Erythroblast (primary cell): ENCODE results near the gene PER3.

Experiments used
- DNase-seq, 2 experiments: peaks; one replicate each; lab custom pipeline; 2025; lab: John Stamatoyannopoulos, UW
- GATA1 ChIP-seq: IDR thresholded peaks from 2 replicates; pipeline ENCODE4 v1.6.1; 2011; ENCODE audit warnings: low read depth, mild to moderate bottlenecking, control low read depth, low read length, moderate library complexity
- POLR2A ChIP-seq: IDR thresholded peaks from 2 replicates; pipeline ENCODE4 v1.6.1; 2011; ENCODE audit warnings: mild to moderate bottlenecking, low read length

PER3 gene

GRCh38 chr1:7862211-7863060 lies 78.3 kb downstream of the PER3 start:
- TF ChIP-seq GATA1 (no peak), POLR2A (no peak)
- DNase-seq: no peak

- no peak for TF ChIP-seq POLR2A
- no peak for TF ChIP-seq GATA1
Measured at GRCh38 chr1:7863756-7864328, 79.8 kb downstream of the PER3 start.

GRCh38 chr1:7865978-7866377 lies 81.9 kb downstream of the PER3 start:
- TF ChIP-seq GATA1 (no peak), POLR2A (no peak)
- no peak for DNase-seq

More at GRCh38 chr1:7863756-7864328, 79.8 kb downstream of the PER3 start:
- DNase-seq: no peak

GRCh38 chr1:7868070-7868780 lies 84.1 kb downstream of the PER3 start:
- no peak for TF ChIP-seq GATA1
- no peak for TF ChIP-seq POLR2A
- peak in 1 of 2 experiments; percentile 46 for DNase-seq

GRCh38 chr1:7869136-7869920 lies 85.2 kb downstream of the PER3 start:
- TF ChIP-seq GATA1 (no peak), POLR2A (no peak)
- DNase-seq: no peak

- DNase-seq: no peak
- TF ChIP-seq POLR2A (no peak), GATA1 (no peak)
Measured at GRCh38 chr1:7871136-7871535, 87.0 kb downstream of the PER3 start.

GRCh38 chr1:7873801-7874795 lies 90.0 kb downstream of the PER3 start:
- no peak for DNase-seq
- TF ChIP-seq GATA1 (no peak), POLR2A (no peak)

GRCh38 chr1:7878027-7878426 lies 93.9 kb downstream of the PER3 start:
- no peak for TF ChIP-seq GATA1
- no peak for TF ChIP-seq POLR2A
- DNase-seq: no peak

- TF ChIP-seq POLR2A (no peak), GATA1 (no peak)
- no peak for DNase-seq
Measured at GRCh38 chr1:7879228-7879627, 95.1 kb downstream of the PER3 start.

- no peak for DNase-seq
- no peak for TF ChIP-seq POLR2A
- TF ChIP-seq GATA1: no peak
Measured at GRCh38 chr1:7884757-7885156, 100.7 kb downstream of the PER3 start.

- DNase-seq: peak in 1 of 2 experiments; percentile 5
- TF ChIP-seq POLR2A (no peak), GATA1 (no peak)
Measured at GRCh38 chr1:7885513-7886404, 101.7 kb downstream of the PER3 start.

GRCh38 chr1:7886405-7886745 lies 102.3 kb downstream of the PER3 start:
- no peak for TF ChIP-seq POLR2A
- no peak for TF ChIP-seq GATA1
- no peak for DNase-seq
